ENCODE data around the gene CREB5.

DNA sequence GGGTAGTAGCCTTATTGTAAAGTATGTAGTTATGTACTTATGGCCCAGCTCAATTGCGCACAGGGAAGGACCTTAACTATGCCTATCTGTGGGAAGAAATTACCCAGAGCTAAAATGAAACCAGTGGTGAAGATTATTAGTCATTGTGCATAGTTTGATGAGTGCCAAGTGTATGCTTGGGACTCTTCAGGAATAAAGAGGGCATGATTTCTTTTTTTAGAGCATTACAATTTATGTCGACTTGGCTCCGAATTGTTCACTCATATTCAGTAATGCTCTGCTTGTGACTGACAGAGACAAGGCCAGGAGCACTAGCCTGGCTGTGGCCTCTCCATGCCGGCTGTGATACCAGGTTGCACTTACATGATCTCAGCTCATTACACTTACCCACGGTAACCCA, 276.3 kb downstream of the CREB5 start:
- TF ChIP-seq, protein P1, sequence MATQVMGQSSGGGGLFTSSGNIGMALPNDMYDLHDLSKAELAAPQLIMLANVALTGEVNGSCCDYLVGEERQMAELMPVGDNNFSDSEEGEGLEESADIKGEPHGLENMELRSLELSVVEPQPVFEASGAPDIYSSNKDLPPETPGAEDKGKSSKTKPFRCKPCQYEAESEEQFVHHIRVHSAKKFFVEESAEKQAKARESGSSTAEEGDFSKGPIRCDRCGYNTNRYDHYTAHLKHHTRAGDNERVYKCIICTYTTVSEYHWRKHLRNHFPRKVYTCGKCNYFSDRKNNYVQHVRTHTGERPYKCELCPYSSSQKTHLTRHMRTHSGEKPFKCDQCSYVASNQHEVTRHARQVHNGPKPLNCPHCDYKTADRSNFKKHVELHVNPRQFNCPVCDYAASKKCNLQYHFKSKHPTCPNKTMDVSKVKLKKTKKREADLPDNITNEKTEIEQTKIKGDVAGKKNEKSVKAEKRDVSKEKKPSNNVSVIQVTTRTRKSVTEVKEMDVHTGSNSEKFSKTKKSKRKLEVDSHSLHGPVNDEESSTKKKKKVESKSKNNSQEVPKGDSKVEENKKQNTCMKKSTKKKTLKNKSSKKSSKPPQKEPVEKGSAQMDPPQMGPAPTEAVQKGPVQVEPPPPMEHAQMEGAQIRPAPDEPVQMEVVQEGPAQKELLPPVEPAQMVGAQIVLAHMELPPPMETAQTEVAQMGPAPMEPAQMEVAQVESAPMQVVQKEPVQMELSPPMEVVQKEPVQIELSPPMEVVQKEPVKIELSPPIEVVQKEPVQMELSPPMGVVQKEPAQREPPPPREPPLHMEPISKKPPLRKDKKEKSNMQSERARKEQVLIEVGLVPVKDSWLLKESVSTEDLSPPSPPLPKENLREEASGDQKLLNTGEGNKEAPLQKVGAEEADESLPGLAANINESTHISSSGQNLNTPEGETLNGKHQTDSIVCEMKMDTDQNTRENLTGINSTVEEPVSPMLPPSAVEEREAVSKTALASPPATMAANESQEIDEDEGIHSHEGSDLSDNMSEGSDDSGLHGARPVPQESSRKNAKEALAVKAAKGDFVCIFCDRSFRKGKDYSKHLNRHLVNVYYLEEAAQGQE (IDR thresholded peaks at IDR 0.05; ENCODE audit: borderline replicate concordance), result no peak
- TF ChIP-seq EP300 (conservative IDR thresholded peaks at IDR 0.05; ENCODE audit: poor library complexity, severe bottlenecking) (no peak), EZH2 (IDR thresholded peaks at IDR 0.05; ENCODE audit: borderline replicate concordance, insufficient read depth, low read length, poor library complexity, severe bottlenecking) (no peak)
- TF ChIP-seq, protein P2, sequence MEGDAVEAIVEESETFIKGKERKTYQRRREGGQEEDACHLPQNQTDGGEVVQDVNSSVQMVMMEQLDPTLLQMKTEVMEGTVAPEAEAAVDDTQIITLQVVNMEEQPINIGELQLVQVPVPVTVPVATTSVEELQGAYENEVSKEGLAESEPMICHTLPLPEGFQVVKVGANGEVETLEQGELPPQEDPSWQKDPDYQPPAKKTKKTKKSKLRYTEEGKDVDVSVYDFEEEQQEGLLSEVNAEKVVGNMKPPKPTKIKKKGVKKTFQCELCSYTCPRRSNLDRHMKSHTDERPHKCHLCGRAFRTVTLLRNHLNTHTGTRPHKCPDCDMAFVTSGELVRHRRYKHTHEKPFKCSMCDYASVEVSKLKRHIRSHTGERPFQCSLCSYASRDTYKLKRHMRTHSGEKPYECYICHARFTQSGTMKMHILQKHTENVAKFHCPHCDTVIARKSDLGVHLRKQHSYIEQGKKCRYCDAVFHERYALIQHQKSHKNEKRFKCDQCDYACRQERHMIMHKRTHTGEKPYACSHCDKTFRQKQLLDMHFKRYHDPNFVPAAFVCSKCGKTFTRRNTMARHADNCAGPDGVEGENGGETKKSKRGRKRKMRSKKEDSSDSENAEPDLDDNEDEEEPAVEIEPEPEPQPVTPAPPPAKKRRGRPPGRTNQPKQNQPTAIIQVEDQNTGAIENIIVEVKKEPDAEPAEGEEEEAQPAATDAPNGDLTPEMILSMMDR (IDR thresholded peaks at IDR 0.05; ENCODE audit: poor library complexity, severe bottlenecking), result no peak
